BJ (cell line): Measurements from ENCODE around the gene MAGED2. TPM values are rescaled to one million over a fixed set of nuclear protein-coding genes. Genes with fewer than 3 reads are reported as not detected.
"Not testable (repeated sequence)": the region's sequence is repeated elsewhere in the genome, so short reads cannot be mapped to it uniquely, and the experiment has no call there.

Experiments
- CTCF ChIA-PET: fragments of 350-600 bp; formaldehyde crosslinking; extraction: SDS; loops from one replicate; lab custom pipeline; 2021; ENCODE audit warnings: antibody characterized with exemption, inconsistent platforms; lab: Yijun Ruan, JAX
- POLR2A ChIA-PET: fragments of 300-600 bp; sonication (Branson Sonifier 250); formaldehyde crosslinking; extraction: SDS; loops from one replicate; lab custom pipeline; 2021; ENCODE audit warnings: antibody characterized with exemption; lab: Charles Lee
- DNase-seq: peaks from one replicate; pipeline ENCODE4 v3.0.0-alpha.2; 2011; ENCODE audit warnings: low read depth
- H3K27me3 ChIP-seq: 2 replicates; pipeline ENCODE4 v1.6.0; 2011; ENCODE audit warnings: low read length; ENCODE audit not compliant: control insufficient read depth, insufficient read depth
- H3K36me3 ChIP-seq: 2 replicates; pipeline ENCODE4 v1.5.1; 2011; ENCODE audit warnings: low read length; ENCODE audit not compliant: control insufficient read depth, insufficient read depth
- H3K4me3 ChIP-seq: 2 replicates; pipeline ENCODE4 v1.5.1; 2011; ENCODE audit warnings: low read depth, mild to moderate bottlenecking, control low read depth, low read length
- polyA plus RNA-seq: library from polyadenylated mRNA; depleted of rRNA; stranded (reverse); fragments of >200 nt; gene quantifications from 2 replicates; pipeline ENCODE4 v1.2.3, GENCODE V29; 2011
- TF ChIP-seq, protein P1 (sequence below): IDR thresholded peaks from 2 replicates; pipeline ENCODE4 v1.5.1; 2011; ENCODE audit warnings: low read depth, mild to moderate bottlenecking, control low read depth, inconsistent platforms, low read length, moderate library complexity; ENCODE audit not compliant: insufficient read depth

Gene MAGED2
- polyA plus RNA-seq, 1 experiment = 298 TPM

DNA sequence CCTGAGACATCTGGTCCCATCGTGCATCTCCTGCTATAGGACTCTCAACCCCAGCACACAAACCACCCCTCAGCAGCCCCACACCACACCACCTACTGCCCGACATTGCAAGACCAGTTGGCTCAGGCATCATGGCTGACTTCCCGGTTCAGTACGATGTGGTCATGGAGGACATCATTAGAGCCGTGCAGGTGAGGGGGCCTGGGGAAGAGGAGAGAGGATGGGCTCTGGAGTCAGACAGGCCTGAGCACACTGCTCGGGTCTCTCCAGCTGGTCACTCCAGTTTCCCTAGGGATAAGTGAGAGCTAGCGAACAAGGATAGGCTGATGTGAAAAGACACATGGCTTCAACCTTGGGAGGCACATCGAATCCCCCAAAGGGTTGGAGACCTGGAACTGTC lies 17.2 kb downstream of the MAGED2 start:
- TF ChIP-seq, protein P1, sequence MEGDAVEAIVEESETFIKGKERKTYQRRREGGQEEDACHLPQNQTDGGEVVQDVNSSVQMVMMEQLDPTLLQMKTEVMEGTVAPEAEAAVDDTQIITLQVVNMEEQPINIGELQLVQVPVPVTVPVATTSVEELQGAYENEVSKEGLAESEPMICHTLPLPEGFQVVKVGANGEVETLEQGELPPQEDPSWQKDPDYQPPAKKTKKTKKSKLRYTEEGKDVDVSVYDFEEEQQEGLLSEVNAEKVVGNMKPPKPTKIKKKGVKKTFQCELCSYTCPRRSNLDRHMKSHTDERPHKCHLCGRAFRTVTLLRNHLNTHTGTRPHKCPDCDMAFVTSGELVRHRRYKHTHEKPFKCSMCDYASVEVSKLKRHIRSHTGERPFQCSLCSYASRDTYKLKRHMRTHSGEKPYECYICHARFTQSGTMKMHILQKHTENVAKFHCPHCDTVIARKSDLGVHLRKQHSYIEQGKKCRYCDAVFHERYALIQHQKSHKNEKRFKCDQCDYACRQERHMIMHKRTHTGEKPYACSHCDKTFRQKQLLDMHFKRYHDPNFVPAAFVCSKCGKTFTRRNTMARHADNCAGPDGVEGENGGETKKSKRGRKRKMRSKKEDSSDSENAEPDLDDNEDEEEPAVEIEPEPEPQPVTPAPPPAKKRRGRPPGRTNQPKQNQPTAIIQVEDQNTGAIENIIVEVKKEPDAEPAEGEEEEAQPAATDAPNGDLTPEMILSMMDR = no peak
- ChIA-PET CTCF (no interaction called here), POLR2A (no interaction called here)
- no peaks in the 10 kb centered on the region for H3K36me3 ChIP-seq
- H3K27me3 ChIP-seq = no peaks in the 10 kb centered on the region
- no peak for DNase-seq
- H3K4me3 ChIP-seq = no peak overlapping the region

DNA sequence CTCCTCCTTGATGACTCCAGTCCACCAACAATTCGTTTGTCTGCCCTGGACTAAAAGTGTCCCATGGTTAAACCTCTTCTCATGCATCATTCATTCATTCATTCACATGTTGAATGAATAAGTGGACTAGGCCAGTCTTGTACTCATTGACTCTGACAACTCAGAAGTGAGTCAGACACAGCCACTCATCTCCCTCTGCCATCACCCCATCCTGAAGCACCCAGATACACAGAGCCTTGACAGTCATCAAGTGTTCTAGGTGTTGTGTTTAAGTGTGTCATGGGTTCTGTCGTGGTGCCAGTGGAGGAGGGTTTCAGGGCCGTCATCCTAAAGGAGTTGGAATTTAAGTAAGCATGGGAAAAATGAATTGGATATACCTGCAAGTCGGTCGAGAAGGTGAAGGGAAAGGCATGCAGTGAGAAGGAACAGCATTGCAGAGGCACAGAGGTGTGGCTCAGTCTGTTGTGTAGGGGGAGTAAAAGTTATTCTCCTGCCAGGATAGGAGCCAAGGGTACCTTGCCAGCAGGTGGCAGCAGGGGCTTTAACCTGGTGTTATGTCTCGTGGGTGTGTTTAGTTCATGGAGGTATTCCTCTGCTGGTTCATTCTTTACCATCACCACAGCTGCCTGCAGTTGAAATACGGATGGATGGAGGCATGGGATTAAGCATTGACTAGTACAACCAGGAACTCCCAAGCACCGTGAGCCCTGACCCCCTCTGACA lies 18.3 kb downstream of the MAGED2 start:
- Histone ChIP-seq H3K36me3 (no peaks in the 10 kb centered on the region), H3K27me3 (no peaks in the 10 kb centered on the region), H3K4me3 (no peak overlapping the region)
- ChIA-PET CTCF (no interaction called here), POLR2A (no interaction called here)
- TF ChIP-seq, protein P1 = no peak
- DNase-seq = no peak

DNA sequence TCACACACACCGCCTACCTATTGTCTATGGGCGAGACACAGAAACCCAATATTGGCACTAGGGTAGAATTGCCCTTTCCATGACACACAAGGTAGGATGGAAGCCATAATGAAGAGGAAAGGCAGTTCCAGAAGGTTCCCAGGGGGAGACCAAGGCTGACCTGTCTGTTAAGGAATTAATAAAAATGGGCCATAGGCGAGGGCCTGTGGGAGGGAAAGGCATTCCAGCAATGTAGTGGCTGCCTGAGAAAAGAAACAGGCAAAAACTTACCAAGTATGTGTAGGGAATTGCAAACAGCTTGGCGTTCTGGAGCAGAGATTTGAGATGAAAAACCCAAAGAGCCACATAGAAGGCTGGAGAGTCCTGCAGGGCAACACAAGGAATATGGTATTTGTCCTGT lies 19.1 kb downstream of the MAGED2 start:
- Histone ChIP-seq H3K27me3 (no peaks in the 10 kb centered on the region), H3K4me3 (no peak overlapping the region), H3K36me3 (no peaks in the 10 kb centered on the region)
- no peak for DNase-seq
- ChIA-PET CTCF (no interaction called here), POLR2A (no interaction called here)
- TF ChIP-seq, protein P1 = no peak

DNA sequence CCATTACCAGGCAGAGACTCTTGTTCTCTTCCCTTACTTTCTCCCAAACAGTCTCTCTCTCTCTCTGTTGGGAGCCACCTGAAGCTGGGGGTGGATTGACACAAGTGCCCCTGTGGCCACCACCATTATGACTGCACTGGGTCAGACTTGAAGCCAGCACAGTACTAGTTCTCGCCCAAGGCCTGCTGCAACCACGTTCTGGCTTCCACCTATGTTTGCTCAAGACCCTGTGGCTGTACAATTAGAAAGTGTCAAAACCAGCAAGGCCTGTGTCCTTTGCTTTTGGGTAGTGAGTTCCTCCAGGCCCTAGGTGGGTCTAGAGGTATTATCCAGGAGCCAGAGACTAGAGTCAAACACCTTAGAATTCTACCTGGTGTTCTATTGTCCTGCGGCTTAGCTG lies 31.0 kb downstream of the MAGED2 start:
- POLR2A ChIA-PET = no interaction called here
- no peak for DNase-seq

DNA sequence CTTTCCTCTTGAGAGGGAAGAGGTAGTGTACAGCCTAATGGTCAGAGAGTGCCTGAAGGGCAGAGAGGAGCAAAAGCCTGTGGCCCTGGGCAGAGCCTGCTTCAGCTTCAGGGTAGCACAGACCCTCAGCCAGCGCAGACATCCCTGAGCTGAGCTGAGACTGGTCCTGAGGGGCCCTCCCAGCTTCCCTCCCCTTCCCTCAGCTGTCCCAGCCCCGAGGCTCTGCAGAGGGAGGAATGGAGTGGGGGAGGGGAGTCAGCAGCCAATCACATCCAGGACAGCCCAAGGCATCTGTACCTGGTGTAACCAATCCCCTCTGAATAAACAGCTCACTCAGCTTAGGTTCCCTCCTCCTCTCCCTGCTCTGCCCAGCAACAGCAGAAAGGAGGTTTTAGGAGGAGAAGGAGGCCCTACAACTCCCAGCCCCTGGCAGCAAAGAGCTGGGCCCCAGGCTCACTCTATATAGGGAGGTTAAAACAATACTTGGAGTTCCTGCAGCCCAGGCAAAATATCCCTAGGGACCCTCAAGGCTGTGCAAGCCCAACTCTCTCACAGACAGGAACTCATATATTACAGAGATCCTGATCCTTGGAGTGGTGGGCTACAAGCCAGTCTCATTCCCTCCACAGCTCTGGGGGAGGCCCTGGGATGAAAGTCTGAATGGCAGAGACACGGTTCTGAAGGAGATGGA lies 33.8 kb downstream of the MAGED2 start:
- DNase-seq, POLR2A ChIA-PET, H3K4me3 ChIP-seq, CTCF ChIA-PET, H3K36me3 ChIP-seq, H3K27me3 ChIP-seq: not testable (repeated sequence)

More for the DNA sequence above, 31.0 kb downstream of the MAGED2 start:
- Histone ChIP-seq H3K4me3 (no peak overlapping the region), H3K36me3 (no peaks in the 10 kb centered on the region), H3K27me3 (no peaks in the 10 kb centered on the region)
- CTCF ChIA-PET = no interaction called here
- TF ChIP-seq, protein P1 = no peak
